Measurements from ENCODE around the gene SLIT3. TPM values are rescaled to one million over a fixed set of nuclear protein-coding genes. Genes with fewer than 3 reads are reported as not detected.

SLIT3 gene
- total and polyA plus RNA-seq, 4 donors = 4.6 to 48.5 (median 19.8) TPM

GRCh38 chr5:168781941-168782571 lies 518.9 kb downstream of the SLIT3 start:
- H3K27me3 ChIP-seq (ENCODE audit: control insufficient read depth in 3 of 3, insufficient read depth in 3 of 3, low read length in 2 of 3) = peaks cover 0 to 19% (median 0%) of the 10 kb centered on the region in 3 donors
- H3K9ac ChIP-seq (ENCODE audit: insufficient read depth in 1 of 2, low read length in 2 of 2) = no peak overlapping the region
- no peak for TF ChIP-seq CTCF (IDR thresholded peaks at IDR 0.05; ENCODE audit: control extremely low read depth, extremely low read depth)
- DNase-seq = no peak
- no peak overlapping the region for H3K27ac ChIP-seq (ENCODE audit: low read depth in 1 of 2, low read length in 1 of 2)
- peaks cover 0 to 5% (median 0%) of the 10 kb centered on the region in 4 donors for H3K9me3 ChIP-seq (ENCODE audit: control insufficient read depth in 4 of 4, insufficient read depth in 3 of 4, low read length in 3 of 4)
- H3K4me1 ChIP-seq (ENCODE audit: control insufficient read depth in 5 of 5, insufficient read depth in 5 of 5, low read length in 5 of 5) = no peaks in the 10 kb centered on the region
- peaks cover 0 to 11% (median 3%) of the 10 kb centered on the region in 4 donors for H3K36me3 ChIP-seq (ENCODE audit: control insufficient read depth in 4 of 4, insufficient read depth in 4 of 4, low read length in 4 of 4)
- H3K4me3 ChIP-seq = no peak overlapping the region
- 57 to 64% methylated on average over 10 of the region's 10 CpGs for WGBS, 2 donors
- ATAC-seq (ENCODE audit: insufficient read depth, low FRiP score) = no peak

- ATAC-seq (ENCODE audit: insufficient read depth, low FRiP score) (no peak), DNase-seq (no peak)
- peaks cover 0 to 11% (median 3%) of the 10 kb centered on the region in 4 donors for H3K36me3 ChIP-seq (ENCODE audit: control insufficient read depth in 4 of 4, insufficient read depth in 4 of 4, low read length in 4 of 4)
- WGBS, 2 donors = 84 to 94% methylated on average over 3 of the region's 3 CpGs
- H3K9ac ChIP-seq (ENCODE audit: insufficient read depth in 1 of 2, low read length in 2 of 2) = no peak overlapping the region
- H3K27ac ChIP-seq (ENCODE audit: low read depth in 1 of 2, low read length in 1 of 2) = no peak overlapping the region
- H3K4me1 ChIP-seq (ENCODE audit: control insufficient read depth in 5 of 5, insufficient read depth in 5 of 5, low read length in 5 of 5) = no peaks in the 10 kb centered on the region
- peaks cover 0 to 21% (median 0%) of the 10 kb centered on the region in 3 donors for H3K27me3 ChIP-seq (ENCODE audit: control insufficient read depth in 3 of 3, insufficient read depth in 3 of 3, low read length in 2 of 3)
- peaks cover 0 to 5% (median 0%) of the 10 kb centered on the region in 4 donors for H3K9me3 ChIP-seq (ENCODE audit: control insufficient read depth in 4 of 4, insufficient read depth in 3 of 4, low read length in 3 of 4)
- no peak overlapping the region for H3K4me3 ChIP-seq
- TF ChIP-seq CTCF (IDR thresholded peaks at IDR 0.05; ENCODE audit: control extremely low read depth, extremely low read depth) = no peak
Observed at GRCh38 chr5:168780888-168781287, 520.1 kb downstream of the SLIT3 start.

GRCh38 chr5:168779333-168779732 lies 521.6 kb downstream of the SLIT3 start:
- ATAC-seq (ENCODE audit: insufficient read depth, low FRiP score) = no peak
- no peak for TF ChIP-seq CTCF (IDR thresholded peaks at IDR 0.05; ENCODE audit: control extremely low read depth, extremely low read depth)
- 91 to 98% methylated on average over 3 of the region's 3 CpGs for WGBS, 2 donors
- peaks cover 0 to 5% (median 0%) of the 10 kb centered on the region in 4 donors for H3K9me3 ChIP-seq (ENCODE audit: control insufficient read depth in 4 of 4, insufficient read depth in 3 of 4, low read length in 3 of 4)
- no peak overlapping the region for H3K4me3 ChIP-seq
- no peak for DNase-seq
- no peak overlapping the region for H3K27ac ChIP-seq (ENCODE audit: low read depth in 1 of 2, low read length in 1 of 2)
- H3K4me1 ChIP-seq (ENCODE audit: control insufficient read depth in 5 of 5, insufficient read depth in 5 of 5, low read length in 5 of 5) = no peaks in the 10 kb centered on the region
- no peak overlapping the region for H3K9ac ChIP-seq (ENCODE audit: insufficient read depth in 1 of 2, low read length in 2 of 2)
- peaks cover 0 to 19% (median 0%) of the 10 kb centered on the region in 3 donors for H3K27me3 ChIP-seq (ENCODE audit: control insufficient read depth in 3 of 3, insufficient read depth in 3 of 3, low read length in 2 of 3)
- peaks cover 0 to 7% (median 0%) of the 10 kb centered on the region in 4 donors for H3K36me3 ChIP-seq (ENCODE audit: control insufficient read depth in 4 of 4, insufficient read depth in 4 of 4, low read length in 4 of 4)
